ENCODE data around the gene JAK3.
"Not testable (repeated sequence)": the region's sequence is repeated elsewhere in the genome, so short reads cannot be mapped to it uniquely, and the experiment has no call there.

GRCh38 chr19:17887221-17887620 lies 39.4 kb upstream of the JAK3 start:
- not testable (repeated sequence) for TF ChIP-seq CTCF (IDR thresholded peaks at IDR 0.05; ENCODE audit: poor library complexity); EZH2phosphoT487 (IDR thresholded peaks at IDR 0.05; ENCODE audit: low read depth, severe bottlenecking, unreplicated experiment)
